GM18951 (cell line): ENCODE data around the gene KLLN.
"Not testable (repeated sequence)": the region's sequence is repeated elsewhere in the genome, so short reads cannot be mapped to it uniquely, and the experiment has no call there.

Source experiments
- POLR2A ChIP-seq: IDR thresholded peaks from 4 replicates; pipeline ENCODE4 v1.6.1; 2011; ENCODE audit warnings: mild to moderate bottlenecking; ENCODE audit not compliant: insufficient read length, insufficient read depth; ENCODE audit errors: extremely low read depth
- in situ Hi-C: fragments of 300-500 bp; cut with MboI; formaldehyde crosslinking; loops from one replicate; pipeline ENCODE4 v1.12.0; 2022; ENCODE audit warnings: low sequenced_read_pairs, mixed read lengths, inconsistent platforms; ENCODE audit not compliant: unreplicated experiment

The KLLN gene

GRCh38 chr10:87863053-87863943 lies at the start of gene KLLN, which contains the start of gene PTEN:
Gene KLLN, minus strand, starts transcription at chr10:87863533. Its CDS starts 1,046 bp downstream, at chr10:87862487.
Gene PTEN, plus strand, starts transcription at chr10:87863625. Its CDS starts 845 bp downstream, at chr10:87864470.
- in situ Hi-C loops = loop anchor here (10.0 kb wide), 2 partner anchors 232 to 522 kb away; no protein-coding TSS in a partner anchor
- peak; percentile 86 for TF ChIP-seq POLR2A

- in situ Hi-C loops = not testable (repeated sequence)
Measured at GRCh38 chr10:87903396-87903795, 40.1 kb upstream of the KLLN start.

GRCh38 chr10:87897957-87898356 lies 34.6 kb upstream of the KLLN start:
- in situ Hi-C loops = not testable (repeated sequence)

GRCh38 chr10:87896216-87896615 lies 32.9 kb upstream of the KLLN start:
- no peak for TF ChIP-seq POLR2A
- in situ Hi-C loops = no loop called here

- no peak for TF ChIP-seq POLR2A
- in situ Hi-C loops = no loop called here
Measured at GRCh38 chr10:87895430-87895829, 32.1 kb upstream of the KLLN start.

- peak; percentile 22 for TF ChIP-seq POLR2A
- in situ Hi-C loops = no loop called here
Measured at GRCh38 chr10:87887548-87888289, 24.4 kb upstream of the KLLN start.

- in situ Hi-C loops = no loop called here
- TF ChIP-seq POLR2A = no peak
Measured at GRCh38 chr10:87887146-87887545, 23.8 kb upstream of the KLLN start.

- TF ChIP-seq POLR2A = no peak
- in situ Hi-C loops = no loop called here
Measured at GRCh38 chr10:87886635-87887034, 23.3 kb upstream of the KLLN start.

GRCh38 chr10:87882555-87883294 lies 19.4 kb upstream of the KLLN start:
- in situ Hi-C loops = no loop called here
- no peak for TF ChIP-seq POLR2A

GRCh38 chr10:87881373-87882059 lies 18.2 kb upstream of the KLLN start:
- in situ Hi-C loops = not testable (repeated sequence)

GRCh38 chr10:87880336-87880735 lies 17.0 kb upstream of the KLLN start:
- in situ Hi-C loops = no loop called here
- no peak for TF ChIP-seq POLR2A

GRCh38 chr10:87878664-87879459 lies 15.5 kb upstream of the KLLN start:
- in situ Hi-C loops = no loop called here
- TF ChIP-seq POLR2A = no peak
